MM.1S (cell line): Measurements from ENCODE around the gene LRRC23.

Source experiments
- DNase-seq: peaks from one replicate; pipeline ENCODE4 v3.0.0-alpha.2; 2015
- H2AFZ ChIP-seq: fragments of 300-600 bp; sonication (generic); 2 replicates; pipeline ENCODE4 v1.6.0; 2016; ENCODE audit warnings: antibody characterized with exemption, low read length
- H3F3A ChIP-seq: fragments of 300-600 bp; sonication (generic); 2 replicates; pipeline ENCODE4 v1.6.1; 2016; ENCODE audit warnings: mild to moderate bottlenecking, antibody characterized with exemption, low read length, moderate library complexity, mixed read lengths; ENCODE audit not compliant: insufficient read depth
- H3K27ac ChIP-seq: fragments of 300-600 bp; sonication (generic); 2 replicates; pipeline ENCODE4 v1.5.1; 2016; ENCODE audit warnings: mild to moderate bottlenecking, low read length
- H3K27me3 ChIP-seq: fragments of 300-600 bp; sonication (generic); replicated peaks from 2 replicates; pipeline ENCODE4 v1.6.0; 2016; ENCODE audit warnings: low read length; ENCODE audit not compliant: insufficient read depth
- H3K36me3 ChIP-seq: fragments of 300-600 bp; sonication (generic); replicated peaks from 2 replicates; pipeline ENCODE4 v1.6.1; 2016; ENCODE audit warnings: mild to moderate bottlenecking, low read length, mixed read lengths; ENCODE audit not compliant: insufficient read depth
- H3K4me1 ChIP-seq: fragments of 300-600 bp; sonication (generic); 2 replicates; pipeline ENCODE4 v1.6.1; 2016; ENCODE audit warnings: low read length, mixed read lengths
- H3K4me2 ChIP-seq: fragments of 300-600 bp; sonication (generic); 2 replicates; pipeline ENCODE4 v1.6.0; 2016; ENCODE audit warnings: low read depth, low read length
- H3K4me3 ChIP-seq: fragments of 300-600 bp; sonication (generic); 2 replicates; pipeline ENCODE4 v1.5.1; 2016; ENCODE audit warnings: low read length, mixed read lengths
- H3K79me2 ChIP-seq: fragments of 300-600 bp; sonication (generic); 2 replicates; pipeline ENCODE4 v1.6.1; 2016; ENCODE audit warnings: mixed run types, low read length, mixed read lengths
- H3K9ac ChIP-seq: fragments of 300-600 bp; sonication (generic); 2 replicates; pipeline ENCODE4 v1.6.1; 2016; ENCODE audit warnings: low read length, mixed read lengths
- H3K9me2 ChIP-seq: fragments of 300-600 bp; sonication (generic); replicated peaks from 2 replicates; pipeline ENCODE4 v1.6.1; 2016; ENCODE audit warnings: mild to moderate bottlenecking, low read length, mixed read lengths; ENCODE audit not compliant: insufficient read depth
- H3K9me3 ChIP-seq: fragments of 300-600 bp; sonication (generic); replicated peaks from 2 replicates; pipeline ENCODE4 v1.6.1; 2016; ENCODE audit warnings: mild to moderate bottlenecking, low read length, mixed read lengths; ENCODE audit not compliant: insufficient read depth
- H4K20me1 ChIP-seq: fragments of 300-600 bp; sonication (generic); 2 replicates; pipeline ENCODE4 v1.6.1; 2016; ENCODE audit warnings: mild to moderate bottlenecking, low read length, moderate library complexity, mixed read lengths; ENCODE audit not compliant: insufficient read depth
- CTCF ChIP-seq: fragments of 300-600 bp; sonication (generic); IDR thresholded peaks from 2 replicates; pipeline ENCODE4 v1.5.1; 2016; ENCODE audit warnings: antibody characterized with exemption, low read length, mixed read lengths
- EZH2 ChIP-seq: fragments of 300-600 bp; sonication (generic); optimal IDR thresholded peaks from 2 replicates; pipeline ENCODE3; 2017; ENCODE audit warnings: low read depth, mild to moderate bottlenecking, antibody characterized with exemption, low read length, mixed read lengths
- EZH2phosphoT487 ChIP-seq: fragments of 300-600 bp; sonication (generic); IDR thresholded peaks from 2 replicates; pipeline ENCODE4 v1.6.1; 2018; ENCODE audit warnings: antibody characterized with exemption, low read length

The LRRC23 gene

GRCh38 chr12:6932766-6933165 is 28.1 kb downstream of the LRRC23 start:
- Histone ChIP-seq H3K9ac (no peak overlapping the region), H3K4me2 (no peak overlapping the region), H3K36me3 (no peaks in the 10 kb centered on the region), H3K4me1 (peaks cover 14% of the 10 kb centered on the region), H3K27me3 (no peaks in the 10 kb centered on the region), H3K79me2 (peaks cover 59% of the 10 kb centered on the region), H2AFZ (no peak overlapping the region), H3K9me3 (no peaks in the 10 kb centered on the region), H3F3A (peaks cover 22% of the 10 kb centered on the region; the same call in 1 of the 2 replicates), H3K9me2 (no peaks in the 10 kb centered on the region), H4K20me1 (no peaks in the 10 kb centered on the region), H3K4me3 (no peak overlapping the region), H3K27ac (no peak overlapping the region)
- TF ChIP-seq EZH2phosphoT487 (no peak), CTCF (no peak), EZH2 (no peak)
- no peak for DNase-seq

GRCh38 chr12:6934110-6934509 is 29.5 kb downstream of the LRRC23 start:
- H3K4me2 ChIP-seq = no peak overlapping the region
- peaks cover 56% of the 10 kb centered on the region for H3K79me2 ChIP-seq
- peaks cover 19% of the 10 kb centered on the region; the same call in 1 of the 2 replicates for H3F3A ChIP-seq
- H2AFZ ChIP-seq = no peak overlapping the region
- no peaks in the 10 kb centered on the region for H3K27me3 ChIP-seq
- no peak overlapping the region for H3K27ac ChIP-seq
- H4K20me1 ChIP-seq = no peaks in the 10 kb centered on the region
- no peak for DNase-seq
- H3K36me3 ChIP-seq = no peaks in the 10 kb centered on the region
- no peaks in the 10 kb centered on the region for H3K9me2 ChIP-seq
- no peak overlapping the region for H3K4me3 ChIP-seq
- no peaks in the 10 kb centered on the region for H3K9me3 ChIP-seq
- TF ChIP-seq EZH2phosphoT487 (no peak), CTCF (no peak), EZH2 (no peak)
- peaks cover 13% of the 10 kb centered on the region for H3K4me1 ChIP-seq
- H3K9ac ChIP-seq = no peak overlapping the region

DNA sequence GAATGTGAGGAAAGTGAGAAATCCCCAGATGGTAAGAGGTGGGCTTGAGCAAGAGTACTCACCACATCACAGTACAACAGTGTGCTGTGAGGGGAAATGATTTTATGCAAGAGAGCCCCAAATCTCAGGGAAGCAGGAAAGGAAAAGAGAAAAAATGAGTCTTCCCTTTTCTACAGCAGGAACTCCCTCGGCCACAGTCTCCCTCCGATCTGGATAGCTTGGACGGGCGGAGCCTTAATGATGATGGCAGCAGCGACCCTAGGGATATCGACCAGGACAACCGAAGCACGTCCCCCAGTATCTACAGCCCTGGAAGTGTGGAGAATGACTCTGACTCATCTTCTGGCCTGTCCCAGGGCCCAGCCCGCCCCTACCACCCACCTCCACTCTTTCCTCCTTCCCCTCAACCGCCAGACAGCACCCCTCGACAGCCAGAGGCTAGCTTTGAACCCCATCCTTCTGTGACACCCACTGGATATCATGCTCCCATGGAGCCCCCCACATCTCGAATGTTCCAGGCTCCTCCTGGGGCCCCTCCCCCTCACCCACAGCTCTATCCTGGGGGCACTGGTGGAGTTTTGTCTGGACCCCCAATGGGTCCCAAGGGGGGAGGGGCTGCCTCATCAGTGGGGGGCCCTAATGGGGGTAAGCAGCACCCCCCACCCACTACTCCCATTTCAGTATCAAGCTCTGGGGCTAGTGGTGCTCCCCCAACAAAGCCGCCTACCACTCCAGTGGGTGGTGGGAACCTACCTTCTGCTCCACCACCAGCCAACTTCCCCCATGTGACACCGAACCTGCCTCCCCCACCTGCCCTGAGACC is 31.0 kb downstream of the LRRC23 start:
- no peaks in the 10 kb centered on the region for H3K27me3 ChIP-seq
- H3K9me2 ChIP-seq = no peaks in the 10 kb centered on the region
- no peak overlapping the region for H3K4me2 ChIP-seq
- H3F3A ChIP-seq = peaks cover 10% of the 10 kb centered on the region; the same call in 1 of the 2 replicates
- TF ChIP-seq CTCF (no peak), EZH2 (no peak), EZH2phosphoT487 (no peak)
- no peak overlapping the region for H3K27ac ChIP-seq
- no peaks in the 10 kb centered on the region for H4K20me1 ChIP-seq
- H3K9ac ChIP-seq = no peak overlapping the region
- H3K9me3 ChIP-seq = no peaks in the 10 kb centered on the region
- no peak for DNase-seq
- peaks cover 8% of the 10 kb centered on the region; the same call in 1 of the 2 replicates for H3K4me1 ChIP-seq
- no peak overlapping the region for H2AFZ ChIP-seq
- no peak overlapping the region for H3K4me3 ChIP-seq
- no peaks in the 10 kb centered on the region for H3K36me3 ChIP-seq
- H3K79me2 ChIP-seq = peaks cover 43% of the 10 kb centered on the region
